Breast epithelium (tissue), 3 donors: ENCODE measurements around the gene APLF.
"Not testable (repeated sequence)": the region's sequence is repeated elsewhere in the genome, so short reads cannot be mapped to it uniquely, and the experiment has no call there.

Experiments used
- POLR2A ChIP-seq: fragments of 450-650 bp; IDR thresholded peaks from one replicate; pipeline ENCODE4 v1.6.1; 2016; ENCODE audit warnings: antibody characterized with exemption, mild to moderate bottlenecking, moderate library complexity
- TF ChIP-seq, protein P1 (sequence below), 3 donors: fragments of 450-650 bp; IDR thresholded peaks; one replicate each; pipeline ENCODE4 v1.5.1; 2016 to 2017; ENCODE audit warnings: antibody characterized with exemption in 3 of 3, mild to moderate bottlenecking in 3 of 3, moderate library complexity in 3 of 3

DNA sequence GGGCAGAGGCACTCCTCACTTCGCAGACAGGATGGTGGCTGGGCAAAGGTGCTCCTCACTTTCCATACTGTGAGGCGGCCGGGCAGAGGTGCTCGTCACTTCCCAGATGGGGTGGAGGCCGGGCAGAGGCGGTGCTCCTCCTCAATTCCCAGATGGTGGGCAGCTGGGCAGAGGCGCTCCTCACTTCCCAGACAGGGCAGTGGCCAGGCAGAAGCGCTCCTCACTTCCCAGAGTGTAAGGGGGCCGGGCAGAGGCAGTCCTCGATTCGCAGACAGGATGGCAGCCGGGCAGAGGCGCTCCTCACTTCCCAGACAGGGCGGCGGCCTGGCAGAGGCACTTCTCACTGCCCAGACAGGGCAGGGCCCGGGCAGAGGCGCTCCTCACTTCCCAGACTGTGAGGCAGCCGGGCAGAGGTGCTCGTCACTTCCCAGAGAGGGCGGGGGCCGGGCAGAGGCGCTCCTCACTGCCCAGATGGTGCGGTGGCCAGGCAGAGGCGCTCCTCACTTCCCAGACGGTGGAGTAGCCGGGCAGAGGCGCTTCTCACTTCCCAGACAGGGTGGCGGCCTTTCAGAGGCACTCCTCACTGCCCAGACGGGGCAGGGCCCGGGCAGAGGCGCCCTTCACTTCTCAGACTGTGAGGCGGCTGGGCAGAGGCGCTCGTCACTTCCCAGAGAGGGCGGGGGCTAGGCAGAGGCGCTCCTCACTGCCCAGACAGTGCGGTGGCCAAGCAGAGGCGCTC is 60.1 kb downstream of the APLF start:
- TF ChIP-seq POLR2A, result not testable (repeated sequence)
- TF ChIP-seq, protein P1, sequence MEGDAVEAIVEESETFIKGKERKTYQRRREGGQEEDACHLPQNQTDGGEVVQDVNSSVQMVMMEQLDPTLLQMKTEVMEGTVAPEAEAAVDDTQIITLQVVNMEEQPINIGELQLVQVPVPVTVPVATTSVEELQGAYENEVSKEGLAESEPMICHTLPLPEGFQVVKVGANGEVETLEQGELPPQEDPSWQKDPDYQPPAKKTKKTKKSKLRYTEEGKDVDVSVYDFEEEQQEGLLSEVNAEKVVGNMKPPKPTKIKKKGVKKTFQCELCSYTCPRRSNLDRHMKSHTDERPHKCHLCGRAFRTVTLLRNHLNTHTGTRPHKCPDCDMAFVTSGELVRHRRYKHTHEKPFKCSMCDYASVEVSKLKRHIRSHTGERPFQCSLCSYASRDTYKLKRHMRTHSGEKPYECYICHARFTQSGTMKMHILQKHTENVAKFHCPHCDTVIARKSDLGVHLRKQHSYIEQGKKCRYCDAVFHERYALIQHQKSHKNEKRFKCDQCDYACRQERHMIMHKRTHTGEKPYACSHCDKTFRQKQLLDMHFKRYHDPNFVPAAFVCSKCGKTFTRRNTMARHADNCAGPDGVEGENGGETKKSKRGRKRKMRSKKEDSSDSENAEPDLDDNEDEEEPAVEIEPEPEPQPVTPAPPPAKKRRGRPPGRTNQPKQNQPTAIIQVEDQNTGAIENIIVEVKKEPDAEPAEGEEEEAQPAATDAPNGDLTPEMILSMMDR (IDR thresholded peaks at IDR 0.05), result not testable (repeated sequence)
